ENCODE results near the gene GOLGA6D.
"Not testable (repeated sequence)": the region's sequence is repeated elsewhere in the genome, so short reads cannot be mapped to it uniquely, and the experiment has no call there.

The GOLGA6D gene

DNA sequence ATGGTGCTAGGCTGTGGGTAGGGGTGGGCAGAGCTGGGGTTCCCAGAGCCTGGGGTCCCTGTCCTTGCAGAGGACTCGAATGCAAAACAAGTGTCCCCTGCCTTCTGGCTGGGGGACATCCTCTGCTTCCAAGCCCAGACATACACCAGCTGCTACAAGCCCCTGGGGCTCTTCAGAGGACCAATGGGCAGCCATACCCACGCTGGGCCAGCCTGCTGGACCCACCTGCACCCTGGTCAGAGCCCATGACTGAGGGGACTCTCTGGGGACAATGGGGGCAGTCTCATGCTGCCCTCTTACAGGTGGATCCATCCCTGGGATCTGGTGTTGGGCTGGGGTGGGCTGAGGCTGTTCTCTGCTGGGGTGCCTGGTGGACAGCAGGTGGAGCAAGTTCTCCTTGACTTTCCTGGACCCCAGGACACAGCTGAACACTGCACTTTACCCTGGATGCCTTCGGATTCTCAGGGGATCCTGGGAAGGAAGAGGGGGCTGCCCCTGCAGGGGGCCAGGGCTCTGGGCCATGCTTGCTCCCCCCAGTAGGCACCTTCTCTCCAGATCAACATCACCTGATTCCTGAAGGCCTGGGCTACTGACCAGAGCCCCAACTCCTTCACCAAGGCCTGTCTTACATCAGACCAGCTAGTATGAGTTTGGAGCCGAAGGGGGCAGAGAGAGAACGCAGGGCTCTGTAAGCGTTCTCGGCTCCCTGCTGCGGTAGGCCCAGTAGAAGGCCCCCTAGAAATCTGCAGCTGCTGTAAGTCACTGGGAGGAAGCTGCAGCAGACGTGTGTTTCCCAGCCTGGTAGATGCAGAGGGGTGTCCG lies 46.1 kb downstream of the GOLGA6D start:
- no peak for TF ChIP-seq ATF2 (tag by site-specific recombination; IDR thresholded peaks at IDR 0.05; ENCODE audit: low read depth)
- no peak for TF ChIP-seq ZNF416 (tag by site-specific recombination; IDR thresholded peaks at IDR 0.05)
- no peak for TF ChIP-seq ZNF558 (tag by site-specific recombination; IDR thresholded peaks at IDR 0.05)
- TF ChIP-seq, protein P1, sequence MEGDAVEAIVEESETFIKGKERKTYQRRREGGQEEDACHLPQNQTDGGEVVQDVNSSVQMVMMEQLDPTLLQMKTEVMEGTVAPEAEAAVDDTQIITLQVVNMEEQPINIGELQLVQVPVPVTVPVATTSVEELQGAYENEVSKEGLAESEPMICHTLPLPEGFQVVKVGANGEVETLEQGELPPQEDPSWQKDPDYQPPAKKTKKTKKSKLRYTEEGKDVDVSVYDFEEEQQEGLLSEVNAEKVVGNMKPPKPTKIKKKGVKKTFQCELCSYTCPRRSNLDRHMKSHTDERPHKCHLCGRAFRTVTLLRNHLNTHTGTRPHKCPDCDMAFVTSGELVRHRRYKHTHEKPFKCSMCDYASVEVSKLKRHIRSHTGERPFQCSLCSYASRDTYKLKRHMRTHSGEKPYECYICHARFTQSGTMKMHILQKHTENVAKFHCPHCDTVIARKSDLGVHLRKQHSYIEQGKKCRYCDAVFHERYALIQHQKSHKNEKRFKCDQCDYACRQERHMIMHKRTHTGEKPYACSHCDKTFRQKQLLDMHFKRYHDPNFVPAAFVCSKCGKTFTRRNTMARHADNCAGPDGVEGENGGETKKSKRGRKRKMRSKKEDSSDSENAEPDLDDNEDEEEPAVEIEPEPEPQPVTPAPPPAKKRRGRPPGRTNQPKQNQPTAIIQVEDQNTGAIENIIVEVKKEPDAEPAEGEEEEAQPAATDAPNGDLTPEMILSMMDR (tag by site-specific recombination; IDR thresholded peaks at IDR 0.05) = peak; percentile 39; the same call in 1 of the 2 replicates
- Histone ChIP-seq H3K4me1 (ENCODE audit: control insufficient read depth, insufficient read depth, low read length) (no peaks in the 10 kb centered on the region), H3K9me3 (ENCODE audit: control insufficient read depth, insufficient read depth, low read depth, low read length) (no peaks in the 10 kb centered on the region), H3K4me3 (ENCODE audit: low read depth, low read length) (no peak overlapping the region), H3K36me3 (ENCODE audit: control insufficient read depth in 2 of 2, insufficient read depth in 1 of 2, low read length in 2 of 2) (no peaks in the 10 kb centered on the region), H3K27ac (ENCODE audit: extremely low read depth, low read depth, low read length) (no peak overlapping the region)
- ChIA-PET CTCF (interaction anchor here (0.5 to 0.9 kb wide), 4 partner anchors 31 to 356 kb away, joined by 3 to 5 read pairs (median 4); partner anchors contain the start of gene MAN2C1), POLR2A (interaction anchor here (0.8 kb wide), 1 partner anchor 19 kb away, joined by 3 read pairs; no protein-coding TSS in a partner anchor)

DNA sequence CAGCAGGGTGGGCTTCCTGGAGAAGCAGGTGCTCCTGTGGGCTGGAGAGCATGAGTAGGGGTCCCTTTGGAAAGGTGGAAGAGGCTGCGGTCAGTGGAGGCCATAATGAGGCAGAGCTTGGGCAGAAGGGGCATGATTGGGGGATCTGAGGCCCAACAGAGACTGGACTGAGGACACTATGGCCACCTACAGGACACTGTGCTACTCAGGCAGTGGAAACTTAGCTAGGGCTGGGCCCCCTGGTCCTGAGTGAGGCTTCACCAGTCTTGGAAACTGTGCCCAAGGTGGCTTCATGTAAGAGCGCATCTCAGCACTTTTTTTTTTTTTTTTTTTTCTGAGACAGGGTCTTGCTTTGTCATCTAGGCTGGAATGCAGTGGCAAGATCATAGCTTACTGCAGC lies 46.9 kb downstream of the GOLGA6D start:
- no peaks in the 10 kb centered on the region for H3K9me3 ChIP-seq (ENCODE audit: control insufficient read depth, insufficient read depth, low read depth, low read length)
- H3K36me3 ChIP-seq (ENCODE audit: control insufficient read depth in 2 of 2, insufficient read depth in 1 of 2, low read length in 2 of 2) = no peaks in the 10 kb centered on the region
- POLR2A ChIA-PET = interaction anchor here (0.7 to 0.8 kb wide), 2 partner anchors 18 to 263 kb away, joined by 3 to 8 read pairs; no protein-coding TSS in a partner anchor
- CTCF ChIA-PET = interaction anchor here (0.6 kb wide), 1 partner anchor 541 kb away, joined by 7 read pairs; no protein-coding TSS in a partner anchor
- no peak overlapping the region for H3K4me3 ChIP-seq (ENCODE audit: low read depth, low read length)
- H3K27ac ChIP-seq (ENCODE audit: extremely low read depth, low read depth, low read length) = no peak overlapping the region
- no peaks in the 10 kb centered on the region for H3K4me1 ChIP-seq (ENCODE audit: control insufficient read depth, insufficient read depth, low read length)
- TF ChIP-seq ZNF416 (tag by site-specific recombination; IDR thresholded peaks at IDR 0.05) = no peak
- TF ChIP-seq, protein P1 (tag by site-specific recombination; IDR thresholded peaks at IDR 0.05) = peak; percentile 30; the same call in 1 of the 2 replicates

DNA sequence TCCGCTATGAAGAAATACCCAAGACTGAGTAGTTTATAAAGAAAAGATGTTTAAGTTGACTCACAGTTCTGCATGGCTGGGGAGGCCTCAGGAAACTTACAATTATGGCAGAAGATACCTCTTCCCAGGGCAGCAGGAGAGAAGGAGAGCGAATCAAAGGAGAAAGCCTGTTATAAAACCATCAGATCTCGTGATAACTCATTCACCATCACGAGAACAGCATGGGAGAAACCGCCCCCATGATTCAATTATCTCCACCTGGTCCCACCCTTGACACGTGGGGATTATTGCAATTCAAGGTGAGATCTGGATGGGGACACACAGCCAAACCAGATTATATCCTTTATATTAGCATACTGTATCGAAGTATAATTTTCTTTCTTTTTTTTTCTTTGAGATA lies 49.5 kb downstream of the GOLGA6D start:
- H3K36me3 ChIP-seq (ENCODE audit: control insufficient read depth in 2 of 2, insufficient read depth in 1 of 2, low read length in 2 of 2); H3K4me3 ChIP-seq (ENCODE audit: low read depth, low read length); H3K27ac ChIP-seq (ENCODE audit: extremely low read depth, low read depth, low read length); POLR2A ChIA-PET; H3K4me1 ChIP-seq (ENCODE audit: control insufficient read depth, insufficient read depth, low read length); H3K9me3 ChIP-seq (ENCODE audit: control insufficient read depth, insufficient read depth, low read depth, low read length): not testable (repeated sequence)
- CTCF ChIA-PET = interaction anchor here (0.7 kb wide), 1 partner anchor 751 kb away, joined by 7 read pairs; no protein-coding TSS in a partner anchor

DNA sequence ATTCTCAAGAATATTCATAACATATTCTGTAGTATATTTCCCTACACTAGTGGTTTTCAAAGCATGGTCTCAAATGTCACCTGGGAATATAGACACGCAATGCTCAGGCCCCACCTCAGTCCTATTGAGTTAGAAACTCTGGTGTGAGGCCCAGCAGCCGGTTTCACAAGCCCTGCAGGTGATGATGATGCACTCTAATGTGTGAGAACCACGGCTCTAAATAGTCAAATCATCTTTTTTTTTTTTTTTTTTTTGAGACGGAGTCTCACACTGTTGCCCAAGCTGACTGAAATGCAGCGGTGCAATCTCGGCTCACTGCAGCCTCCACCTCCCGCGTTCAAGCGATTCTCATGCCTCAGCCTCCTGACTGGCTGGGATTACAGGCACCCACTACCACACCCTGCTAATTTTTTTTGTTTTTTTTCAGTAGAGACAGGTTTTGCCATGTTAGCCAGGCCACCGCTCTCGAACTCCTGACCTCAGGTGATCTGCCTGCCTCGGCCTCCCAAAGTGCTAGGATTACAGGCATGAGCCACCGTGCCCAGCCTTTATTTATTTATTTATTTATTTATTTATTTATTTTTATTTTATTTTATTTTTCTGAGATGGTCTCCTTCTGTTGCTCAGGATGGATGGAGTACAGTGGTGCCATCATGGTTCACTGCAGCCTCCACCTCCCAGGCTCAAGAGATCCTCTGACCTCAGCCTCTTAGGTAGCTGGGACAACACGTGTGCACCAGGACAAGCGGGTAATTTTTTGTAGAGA lies 51.2 kb downstream of the GOLGA6D start:
- not testable (repeated sequence) for H3K4me3 ChIP-seq (ENCODE audit: low read depth, low read length); H3K4me1 ChIP-seq (ENCODE audit: control insufficient read depth, insufficient read depth, low read length); H3K27ac ChIP-seq (ENCODE audit: extremely low read depth, low read depth, low read length); H3K9me3 ChIP-seq (ENCODE audit: control insufficient read depth, insufficient read depth, low read depth, low read length); H3K36me3 ChIP-seq (ENCODE audit: control insufficient read depth in 2 of 2, insufficient read depth in 1 of 2, low read length in 2 of 2)
- ChIA-PET CTCF (interaction anchor here (0.7 to 1.9 kb wide), 4 partner anchors 26 to 564 kb away, joined by 3 to 8 read pairs (median 4); partner anchors contain the start of gene SNX33), POLR2A (interaction anchor here (1.8 to 3.0 kb wide), 3 partner anchors 28 to 132 kb away, joined by 4 to 15 read pairs (median 4); partner anchors contain the start of genes C15orf39 and MAN2C1)
- TF ChIP-seq ZNF426 (tag by site-specific recombination; IDR thresholded peaks at IDR 0.05) (peak; percentile 44), ZNF623 (tag by site-specific recombination; IDR thresholded peaks at IDR 0.05) (peak; percentile 40; the same call in 1 of the 2 replicates), ZBTB21 (tag by site-specific recombination; IDR thresholded peaks at IDR 0.05) (0 out of 2 replicates have a peak, but pooled peaks have one; percentile 18), ZNF362 (tag by site-specific recombination; IDR thresholded peaks at IDR 0.05) (0 out of 2 replicates have a peak, but pooled peaks have one; percentile 61), ZNF394 (tag by site-specific recombination; IDR thresholded peaks at IDR 0.05; ENCODE audit: borderline replicate concordance) (peak; percentile 71; the same call in 1 of the 2 replicates), ZNF518A (tag by site-specific recombination; conservative IDR thresholded peaks at IDR 0.05; ENCODE audit: low read depth) (peak; percentile 63; the same call in 1 of the 2 replicates)
